Left lung (tissue), 10 donors: ENCODE data around the gene TSNAX. TPM values are rescaled to one million over a fixed set of nuclear protein-coding genes. Genes with fewer than 3 reads are reported as not detected.
A peak's percentile ranks its signal among the peaks of the same experiment; 100 is the strongest.

Experiments
- ATAC-seq: fragments of 200-7000 bp; cut with Tn5 transposase; one replicate; pipeline ENCODE4 v1.9.1; 2020; ENCODE audit warnings: moderate library complexity
- DNase-seq, 4 donors: peaks; one replicate each; pipeline ENCODE4 v3.0.0-alpha.2; 2013 to 2020
- H3K27ac ChIP-seq, 2 donors: fragments of 200-600 bp; sonication (generic) in 1 of 2; one replicate each; pipeline versions ENCODE4 v1.5.0 to v1.8.0; 2020 to 2021
- H3K27me3 ChIP-seq, 2 donors: fragments of 200-600 bp; sonication (generic) in 1 of 2; one replicate each; pipeline versions ENCODE4 v1.5.0 to v1.8.0; 2020 to 2021
- H3K36me3 ChIP-seq, 2 donors: fragments of 200-600 bp; sonication (generic) in 1 of 2; one replicate each; pipeline versions ENCODE4 v1.5.0 to v1.8.0; 2020 to 2021
- H3K4me1 ChIP-seq, 2 donors: fragments of 200-600 bp; one replicate each; pipeline ENCODE4 v1.8.0; 2021
- H3K4me3 ChIP-seq, 2 donors: fragments of 200-600 bp; sonication (generic) in 1 of 2; one replicate each; pipeline versions ENCODE4 v1.5.0 to v1.8.0; 2020 to 2021; ENCODE audit warnings: mild to moderate bottlenecking in 1 of 2
- H3K9me3 ChIP-seq, 2 donors: fragments of 200-600 bp; sonication (generic) in 1 of 2; one replicate each; pipeline versions ENCODE4 v1.5.0 to v1.8.0; 2020 to 2021
- intact Hi-C, 2 donors: fragments of 100-400 bp; cut with DNase I; formaldehyde crosslinking; loops; one replicate each; pipeline versions ENCODE4 v1.11.2 to v1.14.2; 2022
- polyA plus RNA-seq, 6 donors: library from polyadenylated mRNA; unstranded; fragments of 120-200 nt; gene quantifications; one replicate each; pipeline ENCODE4 v1.2.1, GENCODE V29; 2013; ENCODE audit not compliant: insufficient read length in 6 of 6
- total RNA-seq, 2 donors: library from RNA; stranded (reverse); fragmentation: NEBNext Ultra II Directional; extraction: Animal tissue kit (Norgen Biotek cat#: 25700); gene quantifications; one replicate each; pipeline ENCODE4 v1.2.1, GENCODE V29; 2021
- TF ChIP-seq, protein P1 (sequence below), 2 donors: fragments of 200-600 bp; sonication (generic) in 1 of 2; IDR thresholded peaks; one replicate each; pipeline versions ENCODE4 v1.5.0 to v1.8.0; 2021; ENCODE audit warnings: antibody characterized with exemption in 2 of 2
- donor health status: DM: no; HTN: yes; CAD: no.
- donor health status: DM: no; HTN: no; CAD: no.

TSNAX gene
- total and polyA plus RNA-seq, 8 donors, result 29.1 to 63.7 (median 52.0) TPM

- Histone ChIP-seq H3K4me3 (no peak overlapping the region), H3K36me3 (no peaks in the 10 kb centered on the region), H3K27ac (peak overlapping the region in 1 of 2 donors; percentile 84), H3K27me3 (no peaks in the 10 kb centered on the region), H3K4me1 (peaks cover 0 to 38% of the 10 kb centered on the region in 2 donors), H3K9me3 (no peaks in the 10 kb centered on the region)
- TF ChIP-seq, protein P1, sequence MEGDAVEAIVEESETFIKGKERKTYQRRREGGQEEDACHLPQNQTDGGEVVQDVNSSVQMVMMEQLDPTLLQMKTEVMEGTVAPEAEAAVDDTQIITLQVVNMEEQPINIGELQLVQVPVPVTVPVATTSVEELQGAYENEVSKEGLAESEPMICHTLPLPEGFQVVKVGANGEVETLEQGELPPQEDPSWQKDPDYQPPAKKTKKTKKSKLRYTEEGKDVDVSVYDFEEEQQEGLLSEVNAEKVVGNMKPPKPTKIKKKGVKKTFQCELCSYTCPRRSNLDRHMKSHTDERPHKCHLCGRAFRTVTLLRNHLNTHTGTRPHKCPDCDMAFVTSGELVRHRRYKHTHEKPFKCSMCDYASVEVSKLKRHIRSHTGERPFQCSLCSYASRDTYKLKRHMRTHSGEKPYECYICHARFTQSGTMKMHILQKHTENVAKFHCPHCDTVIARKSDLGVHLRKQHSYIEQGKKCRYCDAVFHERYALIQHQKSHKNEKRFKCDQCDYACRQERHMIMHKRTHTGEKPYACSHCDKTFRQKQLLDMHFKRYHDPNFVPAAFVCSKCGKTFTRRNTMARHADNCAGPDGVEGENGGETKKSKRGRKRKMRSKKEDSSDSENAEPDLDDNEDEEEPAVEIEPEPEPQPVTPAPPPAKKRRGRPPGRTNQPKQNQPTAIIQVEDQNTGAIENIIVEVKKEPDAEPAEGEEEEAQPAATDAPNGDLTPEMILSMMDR (IDR thresholded peaks at IDR 0.05), result no peak
- ATAC-seq (peak; percentile 77), DNase-seq (peak in 2 of 4 donors; percentile 51 to 76)
- intact Hi-C loops, result no loop called here
Observed at GRCh38 chr1:231612393-231613089, 84.1 kb downstream of the TSNAX start.

- intact Hi-C loops, result no loop called here
- H3K4me1 ChIP-seq, result peaks cover 0 to 38% of the 10 kb centered on the region in 2 donors
- peak overlapping the region in 1 of 2 donors; percentile 84 for H3K27ac ChIP-seq
- no peaks in the 10 kb centered on the region for H3K27me3 ChIP-seq
- H3K36me3 ChIP-seq, result no peaks in the 10 kb centered on the region
- H3K4me3 ChIP-seq, result no peak overlapping the region
- DNase-seq, result peak in 1 of 4 donors; percentile 36
- peak; percentile 53 for ATAC-seq
- TF ChIP-seq, protein P1 (IDR thresholded peaks at IDR 0.05), result no peak
- no peaks in the 10 kb centered on the region for H3K9me3 ChIP-seq
Observed at GRCh38 chr1:231613419-231614349, 85.2 kb downstream of the TSNAX start.

Other genes with a start within 250 kb of the TSNAX start
- 10 to 100 TPM; 19.8 to 20.4 TPM for gene EXOC8, start 190.8 kb upstream of the TSNAX start, total RNA-seq
- gene EXOC8, start 190.8 kb upstream of the TSNAX start, polyA plus RNA-seq, result 10 to 100 TPM; 10.9 to 13.3 (median 12.1) TPM
- 10 to 100 TPM in 1 of 2 donors, 1 to 10 TPM in 1; 9.4 to 14.6 TPM for gene SPRTN, start 190.4 kb upstream of the TSNAX start, total RNA-seq
- 10 to 100 TPM; 11.7 to 16.7 (median 15.1) TPM for gene SPRTN, start 190.4 kb upstream of the TSNAX start, polyA plus RNA-seq
- 10 to 100 TPM; 19.4 to 25.2 TPM for gene EGLN1, start 106.4 kb upstream of the TSNAX start, total RNA-seq
- 10 to 100 TPM; 38.6 to 54.6 (median 43.3) TPM for gene EGLN1, start 106.4 kb upstream of the TSNAX start, polyA plus RNA-seq
- 10 to 100 TPM in 1 of 2 donors, 1 to 10 TPM in 1; 3.9 to 10.4 TPM for gene DISC1, start 98.1 kb downstream of the TSNAX start, total RNA-seq
- 10 to 100 TPM; 10.1 to 11.7 (median 10.6) TPM for gene DISC1, start 98.1 kb downstream of the TSNAX start, polyA plus RNA-seq